Breast epithelium (tissue), 3 donors: Measurements from ENCODE around the gene MCM9.

Experiments used
- CTCF ChIP-seq, 3 donors: fragments of 450-650 bp; IDR thresholded peaks; one replicate each; pipeline ENCODE4 v1.5.1; 2016 to 2017; ENCODE audit warnings: antibody characterized with exemption in 3 of 3, mild to moderate bottlenecking in 3 of 3, moderate library complexity in 3 of 3
- POLR2A ChIP-seq: fragments of 450-650 bp; IDR thresholded peaks from one replicate; pipeline ENCODE4 v1.6.1; 2016; ENCODE audit warnings: antibody characterized with exemption, mild to moderate bottlenecking, moderate library complexity
- POLR2AphosphoS5 ChIP-seq, 3 donors: sonication (generic); formaldehyde crosslinking; IDR thresholded peaks; one replicate each; pipeline ENCODE4 v1.6.1; 2017; ENCODE audit warnings: antibody characterized with exemption in 3 of 3

- no peak for TF ChIP-seq CTCF (IDR thresholded peaks at IDR 0.05)
- TF ChIP-seq POLR2AphosphoS5 (IDR thresholded peaks at IDR 0.05), result no peak
- no peak for TF ChIP-seq POLR2A
These were observed 104.3 kb downstream of the MCM9 start for GRCh38 chr6:118830691-118831090.
